AG08395 (cell line): Measurements from ENCODE around the gene PKP4.

Experiments
- DNase-seq: peaks from one replicate; pipeline ENCODE4 v3.0.0; 2012; ENCODE audit warnings: mixed read lengths, low spot score

The PKP4 gene

DNA sequence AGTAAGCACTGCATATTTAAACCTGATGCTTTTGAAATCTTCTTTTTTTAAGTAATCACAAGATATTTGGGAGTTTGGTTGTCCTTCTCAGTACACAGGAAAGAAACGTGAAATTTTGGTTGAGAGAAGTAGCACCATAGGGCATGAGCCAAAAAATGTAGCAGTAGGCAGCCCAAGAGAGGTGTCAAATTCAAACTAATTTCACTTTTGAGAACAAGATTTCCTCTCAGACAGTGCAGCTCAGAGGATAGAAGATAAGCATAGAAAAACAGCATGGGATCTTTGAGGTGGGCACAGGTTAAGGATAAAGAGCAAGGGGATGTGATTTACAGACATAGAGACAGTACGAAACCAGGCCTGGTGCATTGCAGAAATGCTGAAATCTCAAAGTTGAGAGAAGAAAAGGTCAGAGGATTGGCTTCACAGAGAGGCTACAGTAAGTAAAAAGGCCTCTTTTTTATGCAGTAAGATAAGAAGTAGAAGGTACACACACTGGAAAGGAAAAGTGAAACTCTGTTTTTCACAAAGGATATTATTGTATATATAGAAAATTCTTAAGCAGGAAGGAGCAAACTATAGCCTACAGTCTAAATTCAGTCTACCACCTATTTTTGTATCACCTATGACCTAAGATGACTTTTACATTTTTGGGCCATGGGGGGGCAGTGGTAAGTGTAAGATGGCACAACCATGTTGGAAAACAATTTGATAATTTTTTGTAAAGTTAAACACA, 89.8 kb downstream of the PKP4 start:
- DNase-seq, result no peak

GRCh38 chr2:158553257-158553656, 96.5 kb downstream of the PKP4 start:
- DNase-seq, result no peak

- no peak for DNase-seq
Measured at GRCh38 chr2:158554996-158555395, 98.2 kb downstream of the PKP4 start.

GRCh38 chr2:158556124-158556523, 99.4 kb downstream of the PKP4 start:
- DNase-seq, result no peak

- DNase-seq, result no peak
Measured at GRCh38 chr2:158557752-158558151, 101.0 kb downstream of the PKP4 start.

GRCh38 chr2:158559252-158559651, 102.5 kb downstream of the PKP4 start:
- DNase-seq, result no peak

DNA sequence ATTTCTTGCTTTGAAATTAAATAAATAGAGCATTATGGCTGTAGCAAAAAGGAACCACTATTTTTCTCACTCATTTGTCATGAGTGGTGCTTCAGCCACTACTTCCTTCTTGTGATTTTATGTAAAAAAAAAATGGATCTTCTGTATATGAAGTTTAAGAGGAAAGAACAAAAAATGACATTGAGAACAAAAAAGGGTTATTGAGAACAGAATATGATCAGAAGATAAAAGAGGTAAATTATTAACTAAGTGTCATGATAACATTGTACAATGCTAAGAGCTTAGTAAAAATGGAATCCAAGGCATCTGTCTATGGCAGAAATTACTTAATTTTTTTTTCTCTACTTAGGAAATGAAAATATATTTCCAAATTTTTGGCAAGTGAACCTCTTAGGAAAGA, 103.5 kb downstream of the PKP4 start:
- DNase-seq, result no peak

GRCh38 chr2:158561054-158561453, 104.3 kb downstream of the PKP4 start:
- DNase-seq, result no peak

DNA sequence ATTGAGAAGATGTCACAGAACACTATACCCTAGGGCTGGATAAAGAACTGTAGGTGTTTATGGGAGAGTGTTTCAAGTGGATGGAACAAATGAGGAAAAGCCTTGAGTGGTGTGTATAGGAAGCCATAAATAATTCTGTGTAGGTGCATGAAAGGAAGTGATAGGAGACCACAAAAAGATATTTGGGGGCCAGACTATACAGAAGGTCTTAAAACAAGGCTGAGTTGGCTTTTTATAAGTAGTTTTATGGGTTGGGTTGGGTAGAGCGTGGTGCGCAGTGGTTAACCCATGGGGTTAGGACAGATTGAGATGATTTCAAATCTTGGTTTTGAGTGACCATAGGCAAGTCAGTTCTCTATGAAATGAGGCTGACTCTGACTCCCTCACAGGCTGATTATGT, 110.5 kb downstream of the PKP4 start:
- no peak for DNase-seq

DNA sequence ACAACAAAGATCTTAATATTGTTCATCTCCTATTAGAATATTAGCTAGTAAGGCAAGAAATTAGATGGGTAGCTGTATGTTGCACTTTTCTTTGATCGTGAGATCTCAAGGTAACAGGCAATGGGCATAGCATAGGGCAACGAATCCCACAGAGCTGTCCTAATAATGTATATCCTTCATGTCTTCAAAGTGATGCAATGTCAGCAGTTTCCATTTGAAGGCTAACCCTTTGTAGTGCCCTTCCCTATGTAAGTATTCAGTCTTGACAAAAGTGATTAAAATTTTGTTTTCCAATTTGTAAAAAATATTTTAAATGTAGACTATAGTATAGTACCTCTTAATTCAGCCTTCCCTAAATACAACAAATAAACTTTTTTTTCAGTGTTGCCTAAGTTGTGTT, 112.5 kb downstream of the PKP4 start:
- DNase-seq, result no peak

GRCh38 chr2:158570869-158571268, 114.1 kb downstream of the PKP4 start:
- DNase-seq, result no peak

- no peak for DNase-seq
Measured at GRCh38 chr2:158573739-158574138, 117.0 kb downstream of the PKP4 start.

DNA sequence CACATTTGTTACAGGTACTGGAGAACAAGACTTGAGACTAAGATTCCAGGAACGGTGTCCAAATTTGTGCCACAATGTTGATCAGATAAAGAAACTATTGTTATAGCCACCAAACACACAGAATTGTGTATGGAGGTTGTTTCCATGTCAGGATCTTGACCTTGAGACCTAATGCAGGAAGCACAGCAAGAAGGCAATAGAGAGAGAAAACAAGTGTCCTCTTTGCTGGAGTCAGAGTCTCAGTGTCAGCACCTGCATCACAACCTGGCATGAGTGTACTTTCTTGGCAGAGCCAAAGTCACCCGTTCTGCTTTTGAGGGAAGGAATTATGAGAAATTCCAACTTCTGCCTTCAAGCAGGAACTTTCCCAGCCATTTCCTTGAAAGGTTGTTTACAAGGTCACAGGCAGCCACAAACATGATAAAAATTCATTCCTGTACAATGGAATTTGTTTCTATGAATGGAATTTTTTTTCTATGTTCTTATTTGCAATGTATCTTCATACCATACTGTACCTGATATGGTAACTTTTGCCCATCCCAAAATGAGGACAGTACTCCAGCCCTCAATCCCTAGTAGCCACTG, 118.4 kb downstream of the PKP4 start:
- DNase-seq, result no peak

DNA sequence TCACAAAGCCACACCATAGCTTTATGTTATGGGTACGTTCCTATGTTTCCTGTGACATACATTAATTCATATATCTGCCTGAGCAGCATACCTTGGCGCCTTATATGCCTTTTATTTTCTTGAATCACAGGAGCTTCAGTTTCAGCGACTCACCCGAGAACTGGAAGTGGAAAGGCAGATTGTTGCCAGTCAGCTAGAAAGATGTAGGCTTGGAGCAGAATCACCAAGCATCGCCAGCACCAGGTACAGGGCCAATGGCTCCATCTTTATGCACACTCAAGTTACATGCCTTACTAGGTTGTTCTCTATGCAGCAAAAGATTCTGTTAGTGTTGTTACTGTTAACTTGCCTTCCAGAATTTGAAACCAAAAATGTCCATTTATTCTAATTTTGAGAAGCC, 120.4 kb downstream of the PKP4 start:
- no peak for DNase-seq

- no peak for DNase-seq
Measured at GRCh38 chr2:158578703-158579330, 122.1 kb downstream of the PKP4 start.

DNA sequence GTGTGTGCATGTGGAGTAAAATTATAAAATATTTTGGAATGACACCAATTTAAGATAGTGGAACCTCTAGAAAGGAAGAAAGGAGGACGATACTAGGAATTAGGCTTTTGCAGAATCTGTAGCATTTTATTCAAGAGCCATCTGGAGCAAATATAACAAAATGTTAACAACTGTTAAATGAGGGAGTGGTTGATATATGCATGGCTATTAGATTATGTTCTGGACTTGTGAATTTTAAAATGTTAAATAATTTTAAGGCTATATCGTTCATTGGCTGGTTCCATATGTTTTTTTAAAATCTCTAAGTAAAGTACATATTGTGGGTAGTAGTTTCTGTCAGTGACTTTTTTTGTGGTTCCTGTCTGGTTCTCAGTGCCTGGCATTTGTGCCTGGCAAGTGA, 123.2 kb downstream of the PKP4 start:
- no peak for DNase-seq

DNA sequence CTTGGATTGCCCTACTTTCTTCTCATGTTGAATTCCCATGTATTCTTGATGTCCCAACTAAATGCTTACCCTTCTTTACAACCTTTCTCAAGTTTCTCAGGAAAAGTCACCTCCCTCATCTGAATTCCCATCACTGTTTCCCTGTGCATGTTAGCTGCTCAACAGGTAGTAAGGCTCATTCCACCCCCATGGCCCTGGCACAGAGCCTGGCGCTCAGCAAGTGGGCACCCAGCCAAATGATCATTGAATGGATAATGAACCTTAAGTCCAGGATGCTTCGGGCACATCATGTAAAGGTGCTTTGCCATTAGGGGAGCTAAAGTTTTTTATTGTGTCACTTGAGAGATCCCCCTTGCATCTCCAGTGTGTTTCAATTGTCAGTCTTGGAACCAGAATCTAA, 124.0 kb downstream of the PKP4 start:
- no peak for DNase-seq

GRCh38 chr2:158582670-158583069, 125.9 kb downstream of the PKP4 start:
- no peak for DNase-seq

DNA sequence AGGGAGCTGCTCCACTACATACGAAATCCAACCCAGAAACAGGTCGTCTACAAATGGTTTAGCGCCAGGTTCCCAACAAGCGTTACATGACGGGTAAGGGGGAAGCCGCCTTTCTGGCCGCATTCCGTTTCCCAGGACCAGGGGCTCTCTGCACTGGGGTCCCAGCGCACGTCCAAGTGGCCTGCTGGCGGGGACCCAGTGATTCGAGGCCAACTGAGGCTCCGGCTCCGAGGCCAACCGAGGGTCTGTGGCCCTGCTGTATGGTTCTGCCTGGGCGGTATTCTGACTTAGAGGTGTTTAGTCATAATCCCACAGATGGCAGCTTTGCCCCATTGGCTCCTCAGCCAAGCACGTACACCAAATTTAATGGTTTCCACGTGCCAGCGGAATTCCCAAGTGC, 127.2 kb downstream of the PKP4 start:
- DNase-seq, result no peak

- peak; percentile 11 for DNase-seq
Measured at GRCh38 chr2:158586491-158586890, 129.7 kb downstream of the PKP4 start.

- no peak for DNase-seq
Measured at GRCh38 chr2:158589303-158589702, 132.6 kb downstream of the PKP4 start.

GRCh38 chr2:158598862-158599517, 142.2 kb downstream of the PKP4 start:
- no peak for DNase-seq

- DNase-seq, result no peak
Measured at GRCh38 chr2:158599609-158600008, 142.9 kb downstream of the PKP4 start.
